Transverse colon (tissue), 4 donors: ENCODE results near the gene GLI3. TPM values are rescaled to one million over a fixed set of nuclear protein-coding genes. Genes with fewer than 3 reads are reported as not detected.

ENCODE experiments used
- DNase-seq: peaks from one replicate; pipeline ENCODE4 v3.0.0-alpha.2; 2019
- H3K27ac ChIP-seq, 4 donors: fragments of 200-600 bp; sonication (generic); 2 replicates each; pipeline ENCODE4 v1.5.1; 2016 to 2018; ENCODE audit warnings: inconsistent platforms in 4 of 4
- H3K27me3 ChIP-seq: fragments of 200-600 bp; sonication (generic); 2 replicates; pipeline ENCODE4 v1.5.1; 2017; ENCODE audit warnings: inconsistent platforms
- H3K36me3 ChIP-seq, 4 donors: fragments of 200-600 bp; sonication (generic); 2 replicates each; pipeline ENCODE4 v1.5.1; 2017 to 2019; ENCODE audit warnings: inconsistent platforms in 4 of 4
- H3K4me1 ChIP-seq, 4 donors: fragments of 200-600 bp; sonication (generic); 2 replicates each; pipeline ENCODE4 v1.5.1; 2017 to 2020; ENCODE audit warnings: inconsistent platforms in 4 of 4
- H3K4me3 ChIP-seq, 4 donors: fragments of 200-600 bp; sonication (generic); 1 replicate in 1 of 4; 2 replicates in 3 of 4; pipeline versions ENCODE4 v1.5.1 to v1.6.1; 2017 to 2019; ENCODE audit warnings: inconsistent platforms in 4 of 4
- H3K9me3 ChIP-seq, 2 donors: fragments of 200-600 bp; sonication (generic); 2 replicates each; pipeline ENCODE4 v1.5.1; 2017 to 2019; ENCODE audit warnings: inconsistent platforms in 2 of 2
- CTCF ChIP-seq, 5 experiments: fragments of 200-600 bp in 3 of 5; fragments of 450-650 bp in 2 of 5; sonication (generic) in 3 of 5; IDR thresholded peaks; 1 replicate in 2 of 5; 2 replicates in 3 of 5; pipeline ENCODE4 v1.5.1; 2016 to 2017; ENCODE audit warnings: antibody characterized with exemption in 5 of 5, inconsistent platforms in 3 of 5, mild to moderate bottlenecking in 2 of 5, moderate library complexity in 1 of 5
- EP300 ChIP-seq: sonication (generic); formaldehyde crosslinking; IDR thresholded peaks from one replicate; pipeline ENCODE4 v1.6.1; 2017; ENCODE audit warnings: antibody characterized with exemption, low read depth
- POLR2A ChIP-seq: fragments of 450-650 bp; IDR thresholded peaks from one replicate; pipeline ENCODE4 v1.6.1; 2016; ENCODE audit warnings: antibody characterized with exemption, mild to moderate bottlenecking, moderate library complexity
- POLR2AphosphoS5 ChIP-seq, 3 donors: sonication (generic); formaldehyde crosslinking; IDR thresholded peaks; one replicate each; pipeline ENCODE4 v1.6.1; 2016; ENCODE audit warnings: antibody characterized with exemption in 3 of 3
- WGBS, 2 donors: methylation state at CpG; one replicate each; pipeline ENCODE4 v1.1.5; 2018; ENCODE audit warnings: low coverage in 1 of 2; 5-methylcytosine and 5-hydroxymethylcytosine counted together
- in situ Hi-C, 4 donors: fragments of 200-750 bp; cut with MboI; loops; one replicate each; pipeline versions ENCODE4 v1.15.0 to v1.15.1; 2017; ENCODE audit warnings: low sequenced_read_pairs in 3 of 4, low pct_ligation_motif_present in 1 of 4, low pct_unique_long_range_greater_than_20kb in 1 of 4
- intact Hi-C: fragments of 100-400 bp; cut with DNase I; formaldehyde crosslinking; loops from one replicate; pipeline ENCODE4 v1.15.1; 2023; ENCODE audit warnings: low total_unique reads
- total RNA-seq, 4 donors: library from RNA; depleted of rRNA; stranded (reverse); fragments of >200 nt; gene quantifications; one replicate each; pipeline ENCODE4 v1.1.0, GENCODE V29; 2016

The GLI3 gene
- total RNA-seq, 4 donors from 2014 or later, result 3.7 to 41.1 (median 5.3) TPM

GRCh38 chr7:42082144-42082543 is 154.9 kb downstream of the GLI3 start:
- TF ChIP-seq EP300, result no peak
- no peak for TF ChIP-seq POLR2AphosphoS5 (IDR thresholded peaks at IDR 0.05)
- no peak for TF ChIP-seq CTCF (IDR thresholded peaks at IDR 0.05)
- TF ChIP-seq POLR2A, result no peak
- Histone ChIP-seq H3K36me3 (no peaks in the 10 kb centered on the region), H3K27me3 (no peaks in the 10 kb centered on the region), H3K9me3 (no peaks in the 10 kb centered on the region), H3K27ac (no peak overlapping the region), H3K4me1 (no peaks in the 10 kb centered on the region), H3K4me3 (no peak overlapping the region)
- no peak for DNase-seq
- WGBS, 2 donors, result 17 to 62% methylated on average over 1 to 7 of the region's 8 CpGs
- intact Hi-C loops (no loop called here), in situ Hi-C loops (no loop called here)

GRCh38 chr7:42081671-42082070 is 155.3 kb downstream of the GLI3 start:
- H3K36me3 ChIP-seq, result no peaks in the 10 kb centered on the region
- in situ Hi-C loops, result no loop called here
- intact Hi-C loops, result no loop called here
- no peak overlapping the region for H3K4me3 ChIP-seq
- H3K27ac ChIP-seq, result no peak overlapping the region
- TF ChIP-seq POLR2A (no peak), EP300 (no peak), POLR2AphosphoS5 (IDR thresholded peaks at IDR 0.05) (no peak), CTCF (IDR thresholded peaks at IDR 0.05) (no peak)
- DNase-seq, result no peak
- H3K27me3 ChIP-seq, result no peaks in the 10 kb centered on the region
- H3K9me3 ChIP-seq, result no peaks in the 10 kb centered on the region
- WGBS, 2 donors, result 20 to 38% methylated on average over 2 of the region's 2 CpGs
- H3K4me1 ChIP-seq, result no peaks in the 10 kb centered on the region

- intact Hi-C loops, result no loop called here
- in situ Hi-C loops, result no loop called here
- no peak for DNase-seq
- WGBS, 2 donors, result 26 to 34% methylated on average over 5 to 15 of the region's 15 CpGs
- Histone ChIP-seq H3K4me1 (no peaks in the 10 kb centered on the region), H3K36me3 (no peaks in the 10 kb centered on the region), H3K4me3 (no peak overlapping the region), H3K27me3 (no peaks in the 10 kb centered on the region), H3K9me3 (no peaks in the 10 kb centered on the region), H3K27ac (no peak overlapping the region)
- TF ChIP-seq POLR2AphosphoS5 (IDR thresholded peaks at IDR 0.05), result no peak
- no peak for TF ChIP-seq CTCF (IDR thresholded peaks at IDR 0.05)
- TF ChIP-seq POLR2A, result no peak
- no peak for TF ChIP-seq EP300
These were observed 156.0 kb downstream of the GLI3 start for GRCh38 chr7:42080841-42081586.

GRCh38 chr7:42077271-42078135 is 159.5 kb downstream of the GLI3 start:
- no peaks in the 10 kb centered on the region for H3K27me3 ChIP-seq
- intact Hi-C loops, result no loop called here
- no peak overlapping the region for H3K4me3 ChIP-seq
- no peaks in the 10 kb centered on the region for H3K36me3 ChIP-seq
- no peaks in the 10 kb centered on the region for H3K4me1 ChIP-seq
- 79 to 83% methylated on average over 3 to 9 of the region's 9 CpGs for WGBS, 2 donors
- no peak overlapping the region for H3K27ac ChIP-seq
- DNase-seq, result no peak
- no peaks in the 10 kb centered on the region for H3K9me3 ChIP-seq
- in situ Hi-C loops, result no loop called here
- TF ChIP-seq CTCF (IDR thresholded peaks at IDR 0.05) (no peak), POLR2AphosphoS5 (IDR thresholded peaks at IDR 0.05) (no peak), POLR2A (no peak), EP300 (no peak)
